ENCODE measurements around the gene DMPK.
"Not testable (repeated sequence)": the region's sequence is repeated elsewhere in the genome, so short reads cannot be mapped to it uniquely, and the experiment has no call there.

DMPK gene

GRCh38 chr19:45733160-45733810 lies 49.0 kb downstream of the DMPK start, which contains the start of gene MEIOSIN:
TSS of gene MEIOSIN (plus strand) at chr19:45733439. CDS start at chr19:45735377, 1,938 bp downstream.
- no peak for DNase-seq

GRCh38 chr19:45730368-45731288 lies 51.7 kb downstream of the DMPK start, which contains the start of gene FBXO46:
TSS of gene FBXO46 (minus strand) at chr19:45730896. CDS start at chr19:45713495, 17,401 bp downstream.
- peak; percentile 98 for DNase-seq

DNA sequence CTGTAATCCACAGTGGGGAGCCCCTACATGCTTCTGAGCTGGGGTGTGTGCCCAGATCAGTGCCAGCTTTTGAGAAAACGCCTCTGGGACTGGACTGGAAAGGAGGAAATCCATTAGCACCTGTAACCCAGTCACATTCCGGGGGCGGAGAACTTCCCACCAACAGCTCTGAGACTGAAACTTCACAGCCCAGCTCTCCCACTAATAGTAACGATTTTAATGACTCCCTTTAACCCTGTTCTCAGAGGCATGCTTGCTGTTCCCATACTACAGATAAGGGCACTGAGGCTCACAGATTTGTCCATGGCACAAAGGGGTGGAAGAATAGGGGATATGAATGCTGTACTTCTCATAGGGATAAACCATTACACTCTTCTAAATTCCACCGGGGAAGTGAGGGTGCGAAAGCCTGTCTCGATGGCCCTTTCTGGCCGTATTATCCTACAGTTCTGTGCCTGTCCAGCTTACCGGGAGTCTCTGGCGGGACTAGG lies 52.4 kb downstream of the DMPK start:
- no peak for DNase-seq

GRCh38 chr19:45728683-45729082 lies 53.6 kb downstream of the DMPK start:
- not testable (repeated sequence) for DNase-seq

DNA sequence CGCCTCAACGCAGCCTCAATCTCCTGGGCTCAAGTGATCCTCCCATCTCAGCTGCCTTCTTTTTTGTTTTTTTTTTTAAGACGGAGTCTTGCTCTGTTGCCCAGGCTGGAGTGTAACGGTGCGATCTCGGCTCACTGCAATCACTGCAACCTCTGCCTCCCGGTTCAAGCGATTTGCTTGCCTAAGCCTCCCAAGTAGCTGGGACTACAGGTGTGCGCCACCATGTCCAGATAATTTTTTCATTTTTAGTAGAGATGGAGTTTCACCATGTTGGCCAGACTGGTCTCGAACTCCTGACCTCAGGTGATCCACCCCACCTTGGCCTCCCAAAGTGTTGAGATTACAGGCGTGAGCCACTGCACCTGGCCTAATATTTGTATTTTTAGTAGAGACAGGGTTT lies 62.2 kb downstream of the DMPK start:
- DNase-seq: not testable (repeated sequence)
